HG02938 (cell line): ENCODE measurements around the gene SLC29A3.

Source experiments
- ATAC-seq: cut with Tn5 transposase; IDR thresholded peaks from one replicate; pipeline ENCODE4 v1.9.1; 2021; ENCODE audit warnings: mild to moderate bottlenecking, moderate library complexity; ENCODE audit not compliant: unreplicated experiment

SLC29A3 gene

DNA sequence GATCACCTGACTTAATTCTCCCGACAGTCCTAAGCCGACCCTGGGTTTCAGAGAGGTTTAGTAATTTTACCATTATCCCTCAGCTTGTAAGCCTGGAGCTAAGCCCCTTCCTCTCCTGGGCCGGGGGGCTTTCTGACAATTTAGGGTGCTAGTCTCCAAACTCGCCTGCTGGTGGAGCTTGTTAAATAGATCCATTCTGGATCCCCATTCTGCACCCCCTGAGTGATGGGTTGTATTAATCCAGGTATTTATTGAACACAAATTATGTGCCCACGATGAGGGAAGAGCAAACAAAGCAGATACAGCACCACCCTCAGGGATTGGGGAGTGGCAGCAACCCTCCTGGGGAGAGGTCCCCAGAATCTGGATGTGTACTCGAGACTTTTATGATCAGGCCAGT is 1.3 kb upstream of the SLC29A3 start:
- no peak for ATAC-seq

DNA sequence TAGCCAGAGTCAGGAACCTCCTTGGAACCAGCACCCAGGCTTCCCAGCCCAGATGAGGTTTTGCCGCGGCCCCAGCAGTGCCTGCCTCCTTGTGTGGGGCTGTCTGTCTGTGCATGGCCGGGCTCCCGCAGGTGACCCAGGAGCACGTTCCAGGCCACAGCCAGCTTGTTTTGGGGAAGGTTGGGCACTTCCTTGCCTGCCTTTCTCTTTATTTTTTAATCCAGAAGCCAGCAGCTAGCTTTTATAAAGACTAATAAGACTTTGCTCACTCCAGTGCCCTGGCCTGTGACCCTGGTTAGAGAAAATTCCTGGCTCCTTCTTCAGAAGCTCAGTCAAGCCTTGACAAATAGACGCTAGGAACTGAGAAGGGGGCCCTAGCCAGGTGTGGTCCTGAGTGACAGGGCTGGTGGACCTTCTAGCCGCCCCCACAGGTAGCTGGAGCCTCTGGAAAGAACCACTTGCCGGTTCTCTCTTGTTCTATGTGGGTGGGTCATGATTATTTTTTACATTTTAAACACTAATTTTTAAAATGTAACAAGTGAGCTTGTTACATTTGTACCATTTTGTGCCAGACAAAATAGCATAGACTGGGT is 837 bp downstream of the SLC29A3 start:
- peak; percentile 11 for ATAC-seq

DNA sequence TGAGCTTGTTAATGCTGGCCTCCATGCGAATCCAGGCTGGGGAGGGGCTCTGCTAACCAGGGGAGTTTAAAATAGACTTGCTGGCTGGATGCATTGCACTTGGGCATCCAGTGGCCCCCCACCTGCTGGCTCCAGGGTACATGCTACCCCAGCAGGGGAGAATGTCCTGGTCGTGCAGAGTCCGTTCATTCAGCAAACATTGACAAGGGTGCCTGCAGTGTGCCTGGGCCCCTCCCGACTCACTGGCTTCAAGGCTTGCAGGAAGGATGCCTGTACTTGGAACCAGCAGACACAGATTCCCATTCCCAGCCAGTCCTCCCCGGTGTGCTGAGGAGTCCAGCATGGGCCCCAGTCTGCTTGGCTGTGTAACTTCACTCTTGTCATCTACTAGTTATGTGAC is 1.5 kb downstream of the SLC29A3 start:
- no peak for ATAC-seq

DNA sequence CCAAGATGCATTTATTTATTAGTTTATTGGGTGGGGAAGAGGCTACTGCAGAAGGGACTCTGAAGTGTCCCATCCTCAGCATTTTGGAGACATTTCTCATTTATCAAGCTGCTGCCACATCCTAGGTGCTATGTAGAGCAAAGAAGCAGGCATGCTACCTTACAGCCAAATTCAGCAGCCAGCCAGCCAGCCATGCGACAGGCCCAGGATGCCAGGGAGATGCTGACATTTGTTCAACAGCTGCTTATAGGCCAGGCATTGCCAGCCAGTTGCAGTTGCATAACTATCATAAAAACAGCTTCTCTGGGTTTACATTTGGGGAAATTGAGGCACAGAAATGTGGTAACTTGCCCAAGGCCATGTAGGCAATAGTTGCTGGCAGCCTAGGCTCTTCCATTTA is 2.3 kb downstream of the SLC29A3 start:
- ATAC-seq, result no peak

DNA sequence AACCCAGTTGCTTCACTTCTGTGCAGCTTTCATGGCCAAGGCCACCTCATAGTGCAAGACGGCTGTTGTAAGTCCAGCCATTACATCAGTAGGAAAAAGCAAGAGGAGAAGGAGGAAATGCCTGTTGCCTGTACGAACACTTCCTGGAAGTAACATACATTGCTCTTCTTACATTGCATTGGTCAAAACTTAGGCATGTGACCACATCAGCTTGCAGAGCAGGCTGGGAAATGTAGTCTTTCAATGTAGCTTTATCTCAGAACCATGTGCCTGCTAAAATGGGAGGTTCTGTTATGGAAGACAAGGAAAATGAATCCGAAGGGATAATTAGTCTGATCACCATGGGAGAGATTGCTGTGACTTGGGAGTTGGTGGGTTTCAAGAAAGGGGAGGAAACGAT is 4.3 kb downstream of the SLC29A3 start:
- ATAC-seq, result no peak

DNA sequence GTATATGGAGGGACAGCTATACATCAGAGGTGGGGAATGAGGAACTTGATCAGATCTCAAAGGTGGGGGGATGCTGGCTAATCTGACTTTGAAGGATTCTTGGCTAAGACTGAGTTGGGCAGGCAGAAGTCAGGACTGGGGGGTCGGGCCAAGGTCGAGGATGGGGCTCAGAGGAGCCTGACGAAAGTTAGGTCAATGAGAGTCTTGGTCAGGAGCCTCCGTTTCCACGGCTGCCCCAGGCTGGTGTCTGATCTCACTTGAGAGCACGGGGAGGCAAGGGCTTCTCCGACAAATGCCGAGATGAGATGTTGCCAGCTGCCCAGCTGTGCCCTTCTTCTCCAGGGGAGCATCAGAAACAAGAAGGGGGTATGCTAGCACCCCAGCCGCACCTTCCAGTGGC is 5.7 kb downstream of the SLC29A3 start:
- no peak for ATAC-seq

DNA sequence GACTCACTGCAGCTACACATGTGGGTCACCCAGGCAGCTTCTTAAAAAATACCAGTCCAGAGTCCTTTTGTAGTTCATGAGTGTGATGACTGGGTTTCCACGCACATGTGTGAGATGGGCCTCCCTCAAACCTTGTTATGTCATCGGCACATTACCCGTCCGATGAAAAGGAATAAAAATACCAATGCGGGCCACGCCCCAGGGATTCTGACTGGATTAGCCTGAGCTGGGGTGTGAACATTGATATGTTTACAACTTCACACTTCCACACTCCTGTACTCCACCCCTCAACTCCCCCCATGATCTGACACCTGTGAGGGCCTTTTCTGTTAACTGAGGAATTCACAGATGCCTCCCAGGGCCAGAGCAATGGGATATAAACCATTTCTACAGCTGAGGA is 6.2 kb downstream of the SLC29A3 start:
- no peak for ATAC-seq

DNA sequence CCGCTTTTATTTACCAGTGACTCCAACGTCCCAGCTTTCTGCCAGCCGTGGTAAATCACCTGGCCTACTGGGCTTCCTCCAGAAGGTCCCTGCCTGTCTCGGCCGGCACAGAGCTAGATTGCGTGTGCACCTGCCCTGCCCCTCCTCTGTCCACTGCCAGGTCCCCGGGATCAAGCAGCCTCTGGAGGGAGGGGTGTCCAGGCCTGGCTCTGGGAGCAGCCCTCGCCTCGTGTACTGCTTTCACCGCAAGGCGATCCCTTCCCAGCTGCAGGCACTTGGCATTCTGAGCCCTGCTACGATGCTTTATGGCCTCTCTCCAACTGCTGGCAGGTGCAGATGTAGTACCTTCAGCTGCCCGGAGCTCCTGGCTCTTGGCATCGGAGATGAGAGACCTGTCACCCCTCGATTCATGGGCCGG is 7.4 kb downstream of the SLC29A3 start:
- ATAC-seq, result no peak

DNA sequence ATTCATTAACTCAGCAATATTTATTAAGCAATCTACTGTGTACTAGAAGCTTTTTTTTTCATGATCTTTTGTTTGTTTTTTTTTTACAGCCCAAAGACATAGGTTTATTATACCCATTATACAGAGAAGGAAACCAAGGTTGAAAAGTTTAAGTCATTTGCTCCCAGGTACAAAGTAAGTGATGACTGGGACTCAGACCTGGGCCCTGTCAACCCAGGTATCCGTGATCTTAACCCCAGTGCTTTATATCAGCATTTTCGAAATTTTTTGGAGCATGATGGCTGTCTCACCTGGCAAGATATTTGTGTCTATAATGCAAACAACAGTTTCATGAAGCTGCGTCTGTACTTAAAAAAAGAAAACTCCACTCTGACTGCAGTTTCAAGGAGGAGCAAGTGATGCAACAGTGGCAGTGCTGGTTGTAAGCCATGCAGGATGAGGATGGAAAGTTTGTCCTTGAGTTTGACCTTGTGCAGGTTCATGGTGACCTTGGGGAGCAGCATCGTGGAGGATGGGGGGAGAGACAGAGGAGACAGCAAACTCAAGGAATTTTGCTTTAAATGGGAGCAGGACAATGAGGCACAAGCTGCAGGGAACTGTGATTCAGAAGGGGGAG is 11.8 kb downstream of the SLC29A3 start:
- ATAC-seq, result no peak

DNA sequence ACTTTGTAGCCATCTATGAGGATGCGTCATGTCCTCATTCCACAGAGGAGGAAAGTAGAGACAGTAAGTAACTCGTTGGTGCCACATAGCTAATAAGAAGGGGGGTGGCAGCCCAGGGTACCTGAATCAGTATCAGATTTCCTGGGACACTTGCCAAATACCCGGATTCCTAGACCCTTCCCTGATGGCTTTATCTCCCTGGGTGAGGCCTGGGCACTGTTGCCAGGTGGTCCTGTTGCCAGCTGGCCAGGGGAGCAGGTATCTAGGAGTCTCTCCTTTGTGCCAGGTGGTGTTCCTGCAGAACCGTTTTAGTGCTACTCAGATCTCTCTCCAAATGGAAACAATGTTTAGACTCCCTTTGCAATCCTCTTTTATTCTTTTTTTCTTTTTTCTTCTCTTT is 12.7 kb downstream of the SLC29A3 start:
- ATAC-seq, result no peak

DNA sequence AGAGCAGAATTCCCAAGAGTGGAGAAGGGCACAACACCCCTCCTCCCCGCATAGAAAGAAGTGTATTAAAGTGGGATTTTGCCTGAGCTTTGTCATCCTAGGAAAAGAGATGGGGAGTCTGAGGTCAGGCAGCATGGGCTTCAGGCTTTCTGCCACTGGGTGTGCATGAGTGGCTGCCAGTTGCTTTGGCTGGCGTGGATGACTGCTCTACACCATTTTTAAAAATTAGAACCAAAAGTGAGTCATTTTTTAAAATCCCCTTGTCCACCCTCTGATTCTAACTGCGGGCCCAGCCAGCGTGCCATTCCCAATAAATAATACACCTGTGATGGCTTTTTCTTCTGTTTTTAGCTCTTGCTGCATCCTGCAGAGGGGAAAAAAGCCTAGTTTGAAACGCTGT is 13.4 kb downstream of the SLC29A3 start:
- no peak for ATAC-seq

DNA sequence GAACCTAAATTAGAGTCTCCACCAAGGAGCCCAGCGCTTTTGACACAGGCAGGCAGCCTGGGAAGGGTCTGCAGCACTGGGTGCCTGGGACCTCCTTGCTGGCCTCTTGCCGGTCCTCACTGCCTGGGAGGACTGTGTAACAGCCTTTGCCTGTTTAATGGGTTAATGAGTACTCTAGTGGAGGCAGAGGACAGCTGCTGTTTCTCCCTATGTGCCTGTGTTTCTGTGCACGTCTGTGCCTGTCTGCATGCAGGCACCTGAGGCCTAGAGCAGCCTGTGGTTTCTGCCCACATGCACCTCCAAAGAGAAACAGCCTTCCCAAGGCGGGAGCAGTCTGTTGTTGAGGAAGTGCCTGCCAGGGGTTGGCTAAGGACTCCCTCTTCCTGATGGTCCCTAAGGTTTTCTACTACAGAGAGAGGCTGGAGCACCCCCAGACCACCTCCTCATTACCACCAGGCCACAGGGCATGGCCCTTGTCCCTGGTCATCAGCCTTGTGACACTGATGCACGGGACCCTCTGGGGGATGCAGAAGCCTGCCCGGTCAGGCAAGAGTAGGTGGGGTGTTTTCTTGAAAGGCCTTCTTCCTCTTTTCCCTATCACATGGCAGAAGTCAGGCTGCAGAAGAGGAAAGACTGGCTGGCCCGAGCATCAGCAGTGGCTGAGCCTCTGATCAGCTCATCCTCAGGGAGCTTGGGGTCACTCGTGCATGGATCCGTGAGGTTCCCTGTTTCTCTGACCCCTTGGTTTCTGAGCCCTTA is 14.2 kb downstream of the SLC29A3 start:
- ATAC-seq, result no peak

DNA sequence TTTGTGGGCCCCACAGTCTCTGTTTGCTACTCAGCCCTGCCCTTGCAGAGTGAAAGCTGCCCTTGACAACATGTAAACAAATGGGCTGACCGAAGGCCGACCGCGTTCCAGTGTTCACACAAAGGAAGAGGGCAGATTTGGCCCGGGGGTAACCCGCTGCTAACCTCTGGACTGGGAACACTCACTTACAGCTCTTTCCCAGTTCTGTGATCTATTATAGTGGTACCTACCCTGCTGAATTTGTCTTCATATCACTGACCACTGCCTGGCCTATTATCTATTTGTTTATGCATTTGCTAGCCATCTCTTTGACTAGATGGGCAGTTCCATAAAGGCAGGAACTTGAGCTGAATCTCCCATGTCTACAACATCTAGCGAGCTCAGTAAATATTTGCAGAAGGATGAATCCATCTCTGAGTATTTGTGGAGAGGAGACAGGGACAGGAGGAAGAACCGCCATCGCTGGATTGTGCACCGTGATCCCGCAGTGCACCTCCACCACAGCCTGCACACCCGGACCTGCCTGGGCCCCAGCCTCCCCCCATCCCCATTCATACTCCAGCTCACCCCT is 15.2 kb downstream of the SLC29A3 start:
- no peak for ATAC-seq

DNA sequence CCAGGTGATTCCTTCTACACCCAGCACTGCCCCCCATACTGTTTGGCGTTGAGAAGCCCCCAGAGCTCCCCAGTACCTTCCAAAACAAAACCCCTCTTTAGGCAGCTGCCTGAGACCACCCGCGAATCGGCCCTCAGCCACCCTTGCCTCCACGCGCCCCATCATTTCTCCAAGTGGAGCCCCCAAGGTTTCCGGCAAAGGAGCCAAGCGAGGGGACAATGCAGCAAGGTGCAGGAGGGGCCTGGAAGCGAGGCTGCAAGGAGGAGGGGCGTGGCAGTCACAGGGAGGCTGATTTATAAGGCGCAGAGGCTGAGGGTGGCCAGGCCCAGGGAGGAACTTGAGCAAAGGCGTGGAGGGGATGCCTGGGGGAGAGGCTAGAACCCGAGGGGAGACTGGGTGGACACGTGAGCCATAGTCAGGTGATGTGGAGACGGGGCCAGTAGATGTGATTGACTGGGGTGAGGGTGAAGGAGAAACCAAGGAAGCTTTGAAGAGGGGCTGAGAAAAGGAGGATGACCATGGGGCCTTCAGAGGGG is 16.2 kb downstream of the SLC29A3 start:
- ATAC-seq, result no peak

DNA sequence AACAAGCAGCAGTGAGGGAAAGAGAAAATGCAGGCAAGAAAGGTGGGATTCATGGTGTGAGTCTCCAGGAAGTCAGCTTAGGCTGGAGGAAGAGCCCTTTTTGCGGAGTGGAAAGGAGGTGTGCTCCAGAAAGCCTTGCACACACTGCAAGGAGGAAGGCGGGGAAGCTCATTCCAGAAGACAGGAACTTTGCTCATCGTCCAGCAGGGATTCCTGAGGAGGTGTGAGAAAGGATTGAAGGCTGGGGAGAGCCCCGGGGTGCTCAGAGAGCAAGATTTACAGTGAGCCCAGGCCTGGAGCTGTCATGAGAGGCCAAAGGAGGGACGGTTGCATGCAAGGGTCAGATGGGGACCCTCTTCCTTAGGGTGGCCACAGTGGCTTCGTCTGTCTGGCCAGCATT is 17.6 kb downstream of the SLC29A3 start:
- ATAC-seq, result no peak

DNA sequence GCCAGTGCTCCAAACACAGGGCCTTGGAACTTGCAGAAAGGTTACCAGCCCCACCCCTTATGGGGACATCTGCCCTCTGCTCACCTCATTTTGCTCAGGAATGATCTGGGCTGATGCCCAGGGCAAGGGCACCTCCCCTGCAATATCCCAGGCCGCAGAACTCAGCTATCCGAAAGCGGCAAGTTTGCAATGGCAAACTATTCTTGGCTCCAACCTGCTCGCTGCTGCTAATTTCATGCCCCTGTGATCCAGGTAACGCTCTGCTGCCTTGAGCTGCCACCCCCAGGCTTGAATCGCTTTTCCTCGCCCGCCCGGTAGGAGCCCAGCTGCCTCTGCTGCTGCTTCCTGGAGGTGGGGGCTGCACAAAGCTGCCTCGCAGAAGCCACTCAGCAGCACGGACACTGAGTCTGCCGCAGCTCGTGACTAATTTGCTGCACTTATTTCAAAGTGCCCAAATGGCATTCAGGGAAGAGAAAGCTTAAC is 18.2 kb downstream of the SLC29A3 start:
- ATAC-seq, result no peak

DNA sequence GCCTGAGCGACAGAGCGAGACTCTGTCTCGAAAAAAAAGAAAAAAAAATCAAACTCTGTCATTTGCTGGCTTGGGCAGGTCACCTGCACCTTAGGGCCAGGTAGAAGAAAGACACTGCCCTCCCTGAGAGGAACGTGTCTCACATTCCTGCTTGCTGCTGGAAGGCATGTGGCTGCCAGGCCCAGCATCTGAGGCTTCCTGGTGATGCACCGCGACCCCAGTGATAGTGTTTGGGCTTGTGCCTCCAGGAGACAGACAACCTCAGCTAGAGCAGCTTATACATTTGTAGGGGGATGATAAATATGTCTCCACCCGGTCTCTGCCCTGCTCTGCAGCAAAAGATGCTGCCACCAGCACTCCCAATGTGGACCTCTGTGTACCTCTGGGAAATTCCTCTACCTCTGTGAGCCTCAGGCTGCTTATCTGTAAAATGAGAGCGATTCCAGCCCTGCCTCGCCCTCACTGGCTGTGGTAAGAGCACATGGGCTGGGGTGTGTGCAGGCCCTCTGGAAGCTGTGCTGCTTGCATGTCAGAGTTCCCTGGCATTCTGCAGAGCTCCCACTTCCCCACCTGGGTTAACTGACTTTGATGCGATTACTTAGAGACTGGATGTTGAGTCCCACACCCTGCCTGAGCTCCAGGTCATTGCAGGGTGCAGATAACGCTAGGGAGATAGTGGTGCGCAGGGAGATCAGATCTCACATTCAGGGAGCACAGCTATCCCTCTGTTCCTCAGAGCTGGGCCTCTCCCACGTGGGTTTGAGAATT is 19.9 kb downstream of the SLC29A3 start:
- no peak for ATAC-seq

DNA sequence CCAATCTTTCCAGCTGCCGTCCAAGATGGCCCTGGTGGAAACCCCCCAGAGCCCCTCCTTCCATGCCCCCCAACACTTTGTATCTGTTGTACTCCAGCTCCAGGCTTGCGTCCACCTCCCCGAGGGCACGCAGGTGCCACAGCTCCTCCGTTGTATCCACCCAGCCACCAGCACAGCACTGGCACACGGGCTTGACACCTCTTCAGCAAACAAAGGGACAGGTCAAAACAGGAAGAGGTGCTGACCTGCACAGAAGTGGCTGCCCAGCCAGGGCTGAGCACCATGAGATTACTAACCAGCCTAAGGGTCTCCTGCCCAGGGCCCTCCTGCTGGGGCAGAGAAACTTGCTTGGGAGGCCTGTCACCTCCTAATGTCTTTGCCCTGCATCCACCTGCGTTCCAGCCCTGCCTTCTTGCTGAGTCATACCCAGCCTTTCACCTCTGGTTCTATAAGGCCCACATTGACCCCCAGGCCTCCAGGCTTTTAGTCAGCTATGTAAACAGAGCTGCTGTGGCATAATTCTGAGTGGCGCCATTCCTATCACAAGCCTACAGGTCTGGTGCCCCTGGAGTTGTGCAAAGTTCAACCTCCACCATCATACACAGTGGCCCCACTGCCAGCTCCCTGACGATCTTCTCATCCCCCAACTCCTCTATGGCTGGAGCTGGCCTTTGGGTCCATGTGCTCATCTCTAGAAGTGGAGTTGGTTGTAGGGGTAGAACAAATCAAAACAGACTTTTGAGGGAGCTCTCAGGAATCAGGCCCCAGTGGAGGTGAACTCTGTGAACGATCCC is 20.9 kb downstream of the SLC29A3 start:
- ATAC-seq, result no peak

DNA sequence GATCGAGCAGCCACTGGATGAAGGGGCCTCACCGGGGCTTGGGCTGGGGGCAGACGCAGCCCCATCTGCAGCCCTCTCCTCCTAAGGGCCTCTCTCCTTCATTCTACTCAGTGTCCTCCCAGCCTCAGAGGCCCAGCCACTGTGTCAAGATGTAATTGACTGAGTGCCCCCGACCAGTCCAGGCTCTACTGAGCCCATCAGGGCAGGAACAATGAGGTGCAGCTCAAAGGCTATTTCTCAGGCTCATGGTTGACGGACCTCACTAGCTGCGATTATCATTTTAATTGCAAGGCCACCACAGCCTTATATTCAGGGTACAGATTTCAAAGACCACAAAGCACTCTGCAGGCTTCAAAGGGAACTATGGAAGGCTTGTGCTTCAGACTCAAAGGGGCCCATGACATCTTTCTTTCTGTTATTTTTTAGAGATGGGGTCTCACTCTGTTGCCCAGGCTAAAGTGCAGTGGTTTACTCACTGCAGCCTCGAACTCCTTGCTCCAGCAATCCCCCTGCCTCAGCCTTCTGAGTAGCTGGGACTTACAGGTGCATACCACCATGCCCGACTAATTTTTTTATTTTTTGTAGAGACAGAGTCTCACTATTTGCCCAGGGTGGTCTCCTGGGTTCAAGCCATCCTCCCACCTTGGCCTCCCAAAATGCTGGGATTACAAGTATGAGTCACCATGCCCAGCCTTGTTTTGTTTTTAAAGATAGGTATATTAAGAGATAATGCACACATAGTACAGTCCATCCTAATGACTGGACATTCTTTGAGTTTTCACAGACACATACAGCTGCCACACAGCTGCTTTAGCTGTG is 23.7 kb downstream of the SLC29A3 start:
- ATAC-seq, result no peak
